ENCODE measurements around the gene MOB3C.

The MOB3C gene

DNA sequence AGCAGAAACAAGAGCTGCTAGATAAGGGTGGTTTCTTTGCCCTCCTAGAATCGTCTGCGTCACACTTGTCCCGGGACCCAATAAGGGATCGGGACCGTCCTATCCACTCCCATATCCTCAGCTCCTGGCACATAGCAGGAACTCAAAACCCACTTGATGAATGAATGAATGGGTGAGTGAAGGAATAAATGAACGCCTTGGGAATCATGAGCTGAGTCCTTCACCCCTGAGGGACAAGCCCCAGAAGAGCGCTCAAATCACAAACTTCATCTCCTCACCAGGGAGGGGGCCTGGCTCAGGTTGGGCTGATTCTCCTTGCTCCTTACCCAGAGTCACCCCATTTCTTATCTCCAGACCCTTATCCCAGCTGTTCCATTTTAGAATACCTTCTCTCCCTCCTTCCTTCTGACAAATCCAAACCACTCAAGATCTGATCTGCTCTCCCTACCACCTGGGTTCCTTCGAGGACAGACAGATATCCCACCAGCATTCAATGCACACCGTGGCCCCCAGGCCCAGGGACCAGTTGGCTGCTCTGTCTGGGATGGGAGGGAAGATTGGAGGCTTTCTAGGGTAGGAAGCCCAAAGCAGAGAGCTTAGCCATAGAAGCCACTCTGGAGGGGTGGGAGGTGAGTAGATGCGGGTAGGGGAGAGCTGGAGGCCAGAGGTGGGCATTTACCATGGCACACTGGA is 643 bp upstream of the MOB3C start:
- H3K4me3 ChIP-seq (ENCODE audit: low read depth, low read length), result peak overlapping the region; percentile 65
- in situ Hi-C loops (cut with HindIII; ENCODE audit: low sequenced_read_pairs), result no loop called here
- no peak for DNase-seq (ENCODE audit: low read depth)
- TF ChIP-seq, protein P1, sequence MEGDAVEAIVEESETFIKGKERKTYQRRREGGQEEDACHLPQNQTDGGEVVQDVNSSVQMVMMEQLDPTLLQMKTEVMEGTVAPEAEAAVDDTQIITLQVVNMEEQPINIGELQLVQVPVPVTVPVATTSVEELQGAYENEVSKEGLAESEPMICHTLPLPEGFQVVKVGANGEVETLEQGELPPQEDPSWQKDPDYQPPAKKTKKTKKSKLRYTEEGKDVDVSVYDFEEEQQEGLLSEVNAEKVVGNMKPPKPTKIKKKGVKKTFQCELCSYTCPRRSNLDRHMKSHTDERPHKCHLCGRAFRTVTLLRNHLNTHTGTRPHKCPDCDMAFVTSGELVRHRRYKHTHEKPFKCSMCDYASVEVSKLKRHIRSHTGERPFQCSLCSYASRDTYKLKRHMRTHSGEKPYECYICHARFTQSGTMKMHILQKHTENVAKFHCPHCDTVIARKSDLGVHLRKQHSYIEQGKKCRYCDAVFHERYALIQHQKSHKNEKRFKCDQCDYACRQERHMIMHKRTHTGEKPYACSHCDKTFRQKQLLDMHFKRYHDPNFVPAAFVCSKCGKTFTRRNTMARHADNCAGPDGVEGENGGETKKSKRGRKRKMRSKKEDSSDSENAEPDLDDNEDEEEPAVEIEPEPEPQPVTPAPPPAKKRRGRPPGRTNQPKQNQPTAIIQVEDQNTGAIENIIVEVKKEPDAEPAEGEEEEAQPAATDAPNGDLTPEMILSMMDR (IDR thresholded peaks at IDR 0.05; ENCODE audit: low read depth, low read length, missing control alignments), result no peak

DNA sequence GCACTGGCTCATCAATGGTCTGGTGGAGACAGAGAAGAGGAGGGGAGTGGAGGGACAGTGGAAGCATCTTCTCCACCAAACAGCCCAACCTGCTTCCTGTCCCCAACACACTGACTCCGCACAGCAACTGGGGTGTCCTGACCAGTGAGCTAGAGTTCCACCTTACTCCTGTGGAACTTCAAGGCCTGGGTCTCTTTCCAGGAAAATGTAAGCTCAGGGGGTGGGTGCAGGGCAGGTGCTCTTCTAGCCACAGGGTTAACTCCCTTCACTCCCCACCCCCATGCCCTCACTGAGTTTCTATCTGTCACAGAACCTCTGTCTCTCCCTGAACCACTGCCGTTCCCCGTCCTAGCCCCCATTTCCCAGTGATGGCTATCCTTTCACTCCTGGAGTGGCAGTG is 876 bp downstream of the MOB3C start:
- TF ChIP-seq, protein P1 (IDR thresholded peaks at IDR 0.05; ENCODE audit: low read depth, low read length, missing control alignments), result no peak
- in situ Hi-C loops (cut with HindIII; ENCODE audit: low sequenced_read_pairs), result no loop called here
- DNase-seq (ENCODE audit: low read depth), result no peak
- peak overlapping the region; percentile 65 for H3K4me3 ChIP-seq (ENCODE audit: low read depth, low read length)

DNA sequence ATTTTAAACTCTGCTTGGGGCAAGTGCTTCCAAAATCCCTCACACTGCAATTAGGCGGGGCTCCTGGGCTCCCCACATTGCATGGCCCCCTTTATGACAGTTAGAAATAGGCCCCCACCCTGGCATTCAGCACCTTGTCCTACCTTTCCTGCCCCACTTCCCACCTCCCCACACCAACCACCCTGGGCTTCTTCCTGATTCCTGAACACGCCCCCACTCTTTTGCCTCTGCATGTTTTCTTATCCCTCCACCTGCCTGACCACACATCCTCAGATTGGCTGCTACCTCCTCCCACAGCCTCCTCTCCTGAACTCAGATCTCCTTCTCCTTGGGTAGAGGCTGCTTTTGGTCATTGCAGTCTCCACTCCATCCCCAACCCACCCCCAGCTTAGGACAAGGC is 1.5 kb downstream of the MOB3C start:
- TF ChIP-seq, protein P1 (IDR thresholded peaks at IDR 0.05; ENCODE audit: low read depth, low read length, missing control alignments), result no peak
- no peak for DNase-seq (ENCODE audit: low read depth)
- in situ Hi-C loops (cut with HindIII; ENCODE audit: low sequenced_read_pairs), result no loop called here
- H3K4me3 ChIP-seq (ENCODE audit: low read depth, low read length), result no peak overlapping the region

- in situ Hi-C loops (cut with HindIII; ENCODE audit: low sequenced_read_pairs), result no loop called here
- no peak for DNase-seq (ENCODE audit: low read depth)
- H3K4me3 ChIP-seq (ENCODE audit: low read depth, low read length), result no peak overlapping the region
- TF ChIP-seq, protein P1 (IDR thresholded peaks at IDR 0.05; ENCODE audit: low read depth, low read length, missing control alignments), result no peak
These were observed 2.0 kb downstream of the MOB3C start for GRCh38 chr1:46614604-46614984.

GRCh38 chr1:46613661-46614603 is 2.7 kb downstream of the MOB3C start:
- DNase-seq (ENCODE audit: low read depth), result peak; percentile 13
- no peak overlapping the region for H3K4me3 ChIP-seq (ENCODE audit: low read depth, low read length)
- in situ Hi-C loops (cut with HindIII; ENCODE audit: low sequenced_read_pairs), result no loop called here
- TF ChIP-seq, protein P1 (IDR thresholded peaks at IDR 0.05; ENCODE audit: low read depth, low read length, missing control alignments), result no peak

DNA sequence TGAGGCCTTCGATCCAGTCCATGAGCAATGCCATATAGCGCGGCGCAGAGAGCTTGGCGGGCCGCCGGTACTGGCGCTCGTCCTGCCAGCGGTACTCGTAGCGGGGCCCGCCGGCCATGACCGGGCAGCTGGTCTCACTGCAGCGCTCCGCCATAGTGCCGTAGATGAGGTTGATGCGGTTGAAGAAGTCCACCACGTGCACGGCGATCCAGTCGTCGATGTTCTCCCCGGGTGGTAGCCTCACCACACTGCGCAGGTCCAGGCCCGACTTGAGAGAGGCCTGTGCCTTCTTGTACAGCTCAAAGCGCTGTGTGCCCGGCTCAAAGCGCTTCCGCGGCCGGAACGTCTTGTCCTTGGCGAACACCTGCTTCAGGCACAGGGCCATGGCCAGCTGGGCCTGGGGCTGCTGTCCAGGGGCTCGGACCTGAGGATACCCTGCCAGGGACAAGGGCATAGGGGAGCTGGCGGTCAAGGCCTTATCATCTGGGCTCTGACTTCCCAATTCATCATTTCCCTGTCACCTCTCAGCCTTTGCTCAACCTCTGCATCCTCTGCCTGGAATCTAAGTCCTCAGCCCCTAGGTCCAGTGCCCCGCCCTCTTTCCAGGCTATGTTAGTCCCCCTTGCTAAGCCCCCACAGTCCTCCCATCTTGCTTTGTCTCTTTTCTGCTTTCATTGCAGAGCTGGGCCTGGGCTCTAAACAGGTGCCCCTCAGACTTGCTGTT is 3.5 kb downstream of the MOB3C start:
- DNase-seq (ENCODE audit: low read depth), result no peak
- TF ChIP-seq, protein P1 (IDR thresholded peaks at IDR 0.05; ENCODE audit: low read depth, low read length, missing control alignments), result no peak
- in situ Hi-C loops (cut with HindIII; ENCODE audit: low sequenced_read_pairs), result no loop called here
- no peak overlapping the region for H3K4me3 ChIP-seq (ENCODE audit: low read depth, low read length)
